Erythroblast (primary cell): Measurements from ENCODE around the gene TAAR1.

Experiments used
- GATA1 ChIP-seq: IDR thresholded peaks from 2 replicates; pipeline ENCODE4 v1.6.1; 2011; ENCODE audit warnings: low read depth, mild to moderate bottlenecking, control low read depth, low read length, moderate library complexity
- POLR2A ChIP-seq: IDR thresholded peaks from 2 replicates; pipeline ENCODE4 v1.6.1; 2011; ENCODE audit warnings: mild to moderate bottlenecking, low read length

DNA sequence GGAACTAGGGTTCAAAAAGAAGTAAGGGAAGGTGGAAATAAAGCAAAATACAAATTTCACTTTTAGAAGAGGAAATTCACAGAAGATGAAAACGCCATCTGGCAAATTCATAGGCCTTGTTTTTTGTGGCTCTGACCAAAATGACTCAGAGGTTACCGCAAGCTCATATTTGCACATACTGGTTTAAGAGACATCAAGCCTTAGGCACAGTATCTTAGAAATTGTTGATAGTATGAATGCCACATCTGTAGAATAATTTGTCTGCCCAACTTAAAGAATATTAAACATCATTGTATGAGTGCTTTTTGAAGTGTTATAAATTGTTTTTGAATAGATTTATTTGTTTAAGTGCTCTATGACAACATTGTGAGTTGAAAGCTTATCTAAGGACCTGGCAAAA, 10.6 kb downstream of the TAAR1 start:
- TF ChIP-seq POLR2A (no peak), GATA1 (no peak)
